Stomach (tissue), 9 donors: ENCODE results near the gene LPAR5. TPM values are rescaled to one million over a fixed set of nuclear protein-coding genes. Genes with fewer than 3 reads are reported as not detected.

ENCODE experiments used
- DNase-seq, 2 donors: peaks; one replicate each; pipeline versions ENCODE4 v3.0.0 to v3.0.0-alpha.2; 2013 to 2019
- H3K27ac ChIP-seq, 5 donors: fragments of 200-600 bp in 4 of 5; sonication (generic) in 4 of 5; one replicate each; pipeline ENCODE4 v1.5.1; 2013 to 2019; ENCODE audit warnings: mild to moderate bottlenecking in 1 of 5, moderate library complexity in 1 of 5
- H3K27me3 ChIP-seq, 3 donors: fragments of 200-600 bp; sonication (generic); one replicate each; pipeline ENCODE4 v1.5.1; 2017 to 2019; ENCODE audit warnings: mixed run types in 1 of 3
- H3K36me3 ChIP-seq, 4 donors: fragments of 200-600 bp; sonication (generic); 1 replicate in 3 of 4; 2 replicates in 1 of 4; pipeline ENCODE4 v1.5.1; 2016 to 2019
- H3K4me1 ChIP-seq, 4 donors: fragments of 200-600 bp; sonication (generic); one replicate each; pipeline ENCODE4 v1.5.1; 2016 to 2019
- H3K4me3 ChIP-seq, 4 donors: fragments of 200-600 bp; sonication (generic) in 3 of 4; one replicate each; pipeline ENCODE4 v1.5.1; 2016 to 2019; ENCODE audit warnings: mild to moderate bottlenecking in 1 of 4
- H3K9me3 ChIP-seq, 4 donors: fragments of 200-600 bp; sonication (generic); one replicate each; pipeline ENCODE4 v1.5.1; 2016 to 2019
- EP300 ChIP-seq: sonication (generic); formaldehyde crosslinking; IDR thresholded peaks from one replicate; pipeline ENCODE4 v1.6.1; 2017; ENCODE audit warnings: antibody characterized with exemption
- POLR2A ChIP-seq, 4 donors: fragments of 450-650 bp; IDR thresholded peaks; one replicate each; pipeline ENCODE4 v1.6.1; 2016; ENCODE audit warnings: antibody characterized with exemption in 4 of 4, control low read depth in 2 of 4, mild to moderate bottlenecking in 1 of 4, moderate library complexity in 1 of 4
- POLR2AphosphoS5 ChIP-seq, 3 donors: sonication (generic); formaldehyde crosslinking; IDR thresholded peaks; one replicate each; pipeline ENCODE4 v1.6.1; 2016; ENCODE audit warnings: antibody characterized with exemption in 3 of 3
- WGBS, 5 donors: extraction: QIAGEN DNeasy Blood & Tissue Kit in 3 of 5; methylation state at CpG; one replicate each; pipeline versions ENCODE4 v1.1.5 to v1.1.7; 2013 to 2018; 5-methylcytosine and 5-hydroxymethylcytosine counted together
- intact Hi-C: fragments of 100-400 bp; cut with DNase I; formaldehyde crosslinking; loops from one replicate; pipeline ENCODE4 v1.15.1; 2023; ENCODE audit warnings: low total_unique reads
- polyA plus RNA-seq, 3 donors: library from polyadenylated mRNA; stranded (reverse); fragments of 200-250 nt; gene quantifications; one replicate each; pipeline ENCODE4 v1.2.3, GENCODE V29; 2013
- total RNA-seq, 5 donors: library from RNA; depleted of rRNA; stranded (reverse); fragments of >200 nt; gene quantifications; one replicate each; pipeline versions ENCODE4 v1.1.0 to v1.2.3, GENCODE V29; 2014 to 2016
- TF ChIP-seq, protein P1 (sequence below), 7 experiments: fragments of 450-650 bp in 4 of 7; fragments of 200-600 bp in 3 of 7; sonication (generic) in 3 of 7; IDR thresholded peaks; one replicate each; pipeline ENCODE4 v1.5.1; 2016 to 2019; ENCODE audit warnings: antibody characterized with exemption in 7 of 7, control low read depth in 2 of 7, mild to moderate bottlenecking in 1 of 7
- donor health status: healthy with polysubstance abuse.
- donor health status: Bipolar disorder and iron deficiency.
- donor health status: healthy.

Gene LPAR5
- total and polyA plus RNA-seq, 8 donors, result 1.3 to 33.0 (median 4.5) TPM

DNA sequence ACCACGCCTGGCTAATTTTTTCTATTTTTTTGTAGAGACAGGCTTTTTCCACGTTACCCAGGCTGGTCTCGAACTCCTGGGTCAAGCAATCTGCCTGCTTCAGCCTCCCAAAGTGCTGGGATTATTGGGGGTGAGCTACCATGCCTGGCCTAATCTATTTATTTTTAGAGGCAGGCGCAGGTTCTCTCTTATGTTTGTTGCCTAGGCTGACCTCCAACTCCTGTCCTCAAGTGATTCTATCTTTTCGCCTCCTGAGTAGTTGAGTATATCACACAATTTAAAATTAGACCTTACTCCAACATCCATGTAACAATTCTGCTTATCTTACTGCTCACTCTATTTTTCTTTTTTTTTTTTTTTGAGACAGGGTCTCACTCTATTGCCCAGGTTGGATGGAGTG lies 18.2 kb upstream of the LPAR5 start:
- TF ChIP-seq EP300, result no peak
- TF ChIP-seq POLR2AphosphoS5 (IDR thresholded peaks at IDR 0.05), result no peak
- TF ChIP-seq POLR2A (IDR thresholded peaks at IDR 0.05), result no peak
- TF ChIP-seq, protein P1, sequence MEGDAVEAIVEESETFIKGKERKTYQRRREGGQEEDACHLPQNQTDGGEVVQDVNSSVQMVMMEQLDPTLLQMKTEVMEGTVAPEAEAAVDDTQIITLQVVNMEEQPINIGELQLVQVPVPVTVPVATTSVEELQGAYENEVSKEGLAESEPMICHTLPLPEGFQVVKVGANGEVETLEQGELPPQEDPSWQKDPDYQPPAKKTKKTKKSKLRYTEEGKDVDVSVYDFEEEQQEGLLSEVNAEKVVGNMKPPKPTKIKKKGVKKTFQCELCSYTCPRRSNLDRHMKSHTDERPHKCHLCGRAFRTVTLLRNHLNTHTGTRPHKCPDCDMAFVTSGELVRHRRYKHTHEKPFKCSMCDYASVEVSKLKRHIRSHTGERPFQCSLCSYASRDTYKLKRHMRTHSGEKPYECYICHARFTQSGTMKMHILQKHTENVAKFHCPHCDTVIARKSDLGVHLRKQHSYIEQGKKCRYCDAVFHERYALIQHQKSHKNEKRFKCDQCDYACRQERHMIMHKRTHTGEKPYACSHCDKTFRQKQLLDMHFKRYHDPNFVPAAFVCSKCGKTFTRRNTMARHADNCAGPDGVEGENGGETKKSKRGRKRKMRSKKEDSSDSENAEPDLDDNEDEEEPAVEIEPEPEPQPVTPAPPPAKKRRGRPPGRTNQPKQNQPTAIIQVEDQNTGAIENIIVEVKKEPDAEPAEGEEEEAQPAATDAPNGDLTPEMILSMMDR (IDR thresholded peaks at IDR 0.05), result no peak
- intact Hi-C loops, result no loop called here
- Histone ChIP-seq H3K27ac (peak overlapping the region in 1 of 5 donors; percentile 42), H3K4me3 (no peak overlapping the region), H3K9me3 (no peaks in the 10 kb centered on the region), H3K4me1 (peaks cover 0 to 17% (median 0%) of the 10 kb centered on the region in 4 donors), H3K36me3 (peaks cover 62 to 100% (median 96%) of the 10 kb centered on the region in 4 donors), H3K27me3 (no peaks in the 10 kb centered on the region)
- DNase-seq, result no peak
- 79 to 88% (median 85%) methylated on average over 5 of the region's 5 CpGs for WGBS, 5 donors

DNA sequence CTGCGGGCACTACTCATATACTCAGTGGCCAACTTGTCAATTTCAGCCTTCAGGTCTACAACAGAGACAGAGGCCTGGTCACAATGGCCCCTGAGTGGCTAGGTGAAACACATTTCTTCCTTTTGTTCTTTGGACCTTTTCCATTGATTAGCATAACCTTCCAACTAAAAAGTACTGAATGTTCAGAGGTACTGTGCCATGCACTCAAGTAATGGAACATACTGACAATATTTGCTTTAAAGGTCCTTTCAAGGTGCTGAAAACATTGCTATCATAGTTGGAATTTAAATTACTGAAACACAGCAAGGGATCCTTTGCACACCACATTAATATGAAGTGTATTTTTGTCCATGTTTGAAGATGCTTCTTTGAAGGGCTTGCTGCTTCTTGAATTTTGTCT lies 17.6 kb upstream of the LPAR5 start:
- intact Hi-C loops, result no loop called here
- no peak for DNase-seq
- Histone ChIP-seq H3K27ac (peak overlapping the region in 3 of 5 donors; percentile 8 to 42 (median 37)), H3K9me3 (no peaks in the 10 kb centered on the region), H3K36me3 (peaks cover 62 to 100% (median 99%) of the 10 kb centered on the region in 4 donors), H3K4me3 (no peak overlapping the region), H3K27me3 (no peaks in the 10 kb centered on the region), H3K4me1 (peaks cover 0 to 11% (median 0%) of the 10 kb centered on the region in 4 donors)
- WGBS, 5 donors, result 92 to 100% (median 95%) methylated on average over 1 of the region's 1 CpG
- TF ChIP-seq POLR2A (IDR thresholded peaks at IDR 0.05) (no peak), POLR2AphosphoS5 (IDR thresholded peaks at IDR 0.05) (no peak), EP300 (no peak)
- TF ChIP-seq, protein P1 (IDR thresholded peaks at IDR 0.05), result no peak

DNA sequence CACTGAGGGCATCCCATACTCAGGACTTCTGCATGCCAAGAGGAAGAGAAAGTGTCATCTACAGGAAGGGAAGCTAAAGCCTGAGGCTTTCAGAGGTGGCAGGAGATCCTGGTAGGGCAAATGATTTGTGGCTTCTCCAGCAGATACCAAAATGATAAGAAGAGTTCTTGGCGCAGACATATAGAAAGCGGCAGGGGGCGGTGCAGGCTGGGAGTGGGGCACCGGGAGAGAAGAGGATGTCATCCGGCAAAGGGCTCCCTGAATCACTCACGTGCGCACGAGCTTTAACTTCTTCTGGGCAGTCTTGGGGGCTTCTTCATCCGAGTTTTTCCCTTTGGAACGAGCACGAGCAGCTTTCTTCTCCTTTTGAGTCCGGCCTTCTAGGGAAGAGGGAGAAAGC lies 16.6 kb upstream of the LPAR5 start:
- H3K4me1 ChIP-seq, result peaks cover 0 to 14% (median 4%) of the 10 kb centered on the region in 4 donors
- TF ChIP-seq POLR2AphosphoS5 (IDR thresholded peaks at IDR 0.05), result no peak
- TF ChIP-seq, protein P1 (IDR thresholded peaks at IDR 0.05), result no peak
- TF ChIP-seq EP300, result no peak
- no peak for TF ChIP-seq POLR2A (IDR thresholded peaks at IDR 0.05)
- no peak overlapping the region for H3K4me3 ChIP-seq
- DNase-seq, result no peak
- 85 to 95% (median 90%) methylated on average over 11 to 12 of the region's 12 CpGs for WGBS, 5 donors
- peak overlapping the region in 1 of 5 donors; percentile 15 for H3K27ac ChIP-seq
- intact Hi-C loops, result no loop called here
- H3K36me3 ChIP-seq, result peaks cover 61 to 96% (median 95%) of the 10 kb centered on the region in 4 donors
- H3K9me3 ChIP-seq, result no peaks in the 10 kb centered on the region
- H3K27me3 ChIP-seq, result no peaks in the 10 kb centered on the region

DNA sequence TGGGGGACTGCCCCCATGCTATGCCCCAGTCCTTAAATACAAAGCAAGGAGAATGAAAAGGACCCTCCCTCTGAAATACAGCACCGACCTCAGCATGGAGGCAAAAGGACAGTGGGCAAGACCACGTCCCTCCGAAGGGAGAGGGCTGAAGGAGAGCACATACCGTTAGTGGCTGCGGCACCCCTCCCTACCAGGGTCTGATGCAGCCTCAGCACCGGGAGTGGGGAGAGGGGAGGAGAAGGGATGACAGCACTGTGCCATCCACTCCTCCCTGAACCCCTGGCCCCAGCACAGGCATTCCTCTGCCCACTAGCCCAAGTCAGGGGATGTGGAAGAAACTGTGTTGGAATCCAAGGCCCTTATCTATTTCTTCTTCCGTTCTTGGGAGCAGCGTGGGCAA lies 15.1 kb upstream of the LPAR5 start:
- DNase-seq, result no peak
- 86 to 93% (median 87%) methylated on average over 7 to 8 of the region's 8 CpGs for WGBS, 5 donors
- intact Hi-C loops, result no loop called here
- H3K36me3 ChIP-seq, result peaks cover 46 to 81% (median 79%) of the 10 kb centered on the region in 4 donors
- no peaks in the 10 kb centered on the region for H3K27me3 ChIP-seq
- H3K9me3 ChIP-seq, result no peaks in the 10 kb centered on the region
- peaks cover 7 to 19% (median 13%) of the 10 kb centered on the region in 4 donors for H3K4me1 ChIP-seq
- TF ChIP-seq EP300 (no peak), POLR2AphosphoS5 (IDR thresholded peaks at IDR 0.05) (no peak)
- no peak overlapping the region for H3K27ac ChIP-seq
- no peak overlapping the region for H3K4me3 ChIP-seq

DNA sequence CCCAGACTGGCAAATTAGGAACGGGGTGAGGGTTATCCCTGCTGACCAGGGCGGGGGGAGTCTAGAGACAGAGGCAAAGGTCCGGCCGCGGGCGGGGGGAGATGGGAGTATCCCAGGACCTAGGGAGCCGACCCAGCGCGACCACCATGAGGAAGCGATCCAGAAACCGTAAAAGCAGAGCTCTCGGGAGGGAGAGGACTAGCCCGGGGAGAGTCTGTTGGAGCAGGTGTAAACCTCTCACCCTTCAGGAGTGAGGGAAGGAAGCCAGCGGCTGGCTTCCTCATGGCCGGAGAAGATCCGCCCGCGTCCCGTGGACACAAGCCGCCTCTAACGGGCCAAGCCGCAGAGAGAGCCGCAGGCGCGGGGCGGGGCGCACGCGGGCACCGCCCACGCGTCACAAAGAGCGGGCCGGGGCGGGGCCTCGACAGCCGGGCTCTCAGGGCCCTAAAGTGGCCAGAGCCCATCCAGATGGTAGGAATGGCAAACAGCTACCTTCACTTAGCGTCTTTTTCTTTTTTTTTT lies 11.4 kb upstream of the LPAR5 start, which contains the start of gene ACRBP:
Gene ACRBP, minus strand, starts transcription at position 350 of the 522 bp plus-strand sequence. Its CDS starts 66 bp downstream, at position 284.
- peak; percentile 83 to 91 for DNase-seq
- Histone ChIP-seq H3K27ac (peak within 1 kb of the TSS in 3 of 5 donors; percentile 62 to 81 (median 73)), H3K4me1 (peaks cover 7 to 19% (median 15%) of the 10 kb centered on the region in 4 donors), H3K4me3 (peak within 1 kb of the TSS; percentile 48 to 57 (median 50)), H3K27me3 (no peaks in the 10 kb centered on the region), H3K9me3 (no peaks in the 10 kb centered on the region), H3K36me3 (peaks cover 16 to 44% (median 43%) of the 10 kb centered on the region in 4 donors)
- peak; percentile 31 to 71 (median 42) for TF ChIP-seq POLR2AphosphoS5 (IDR thresholded peaks at IDR 0.05)
- TF ChIP-seq, protein P1 (IDR thresholded peaks at IDR 0.05), result no peak
- intact Hi-C loops, result no loop called here
- 1 to 9% (median 4%) methylated on average over 21 to 38 of the region's 38 CpGs for WGBS, 5 donors
